GM19468 (cell line): ENCODE results near the gene OAS1.
A peak's percentile ranks its signal among the peaks of the same experiment; 100 is the strongest.
"Not testable (repeated sequence)": the region's sequence is repeated elsewhere in the genome, so short reads cannot be mapped to it uniquely, and the experiment has no call there.

ENCODE experiments used
- ATAC-seq: cut with Tn5 transposase; IDR thresholded peaks from one replicate; pipeline ENCODE4 v1.9.1; 2021; ENCODE audit warnings: mild to moderate bottlenecking, moderate library complexity, moderate number of reproducible peaks; ENCODE audit not compliant: unreplicated experiment; ENCODE audit errors: extremely low read depth

Gene OAS1

DNA sequence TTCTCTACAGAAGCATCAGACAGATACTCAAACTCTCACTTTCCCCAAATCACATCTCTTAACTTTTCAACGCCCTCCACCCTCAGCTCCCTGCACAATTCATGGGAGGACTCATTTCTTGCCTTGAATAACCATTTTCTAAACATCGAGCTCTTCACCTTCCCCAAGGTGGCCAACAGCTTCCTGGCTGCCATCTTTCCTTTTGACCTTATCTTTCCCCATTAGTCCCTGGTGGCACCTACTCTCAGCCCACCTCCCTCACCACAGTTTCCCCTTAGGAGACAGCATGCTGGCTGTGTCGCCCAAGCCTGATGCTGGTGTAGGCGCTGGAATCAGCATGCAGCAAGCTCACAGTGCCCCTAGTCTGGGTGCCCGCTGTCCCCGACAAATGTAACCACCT, 8.4 kb upstream of the OAS1 start:
- no peak for ATAC-seq

DNA sequence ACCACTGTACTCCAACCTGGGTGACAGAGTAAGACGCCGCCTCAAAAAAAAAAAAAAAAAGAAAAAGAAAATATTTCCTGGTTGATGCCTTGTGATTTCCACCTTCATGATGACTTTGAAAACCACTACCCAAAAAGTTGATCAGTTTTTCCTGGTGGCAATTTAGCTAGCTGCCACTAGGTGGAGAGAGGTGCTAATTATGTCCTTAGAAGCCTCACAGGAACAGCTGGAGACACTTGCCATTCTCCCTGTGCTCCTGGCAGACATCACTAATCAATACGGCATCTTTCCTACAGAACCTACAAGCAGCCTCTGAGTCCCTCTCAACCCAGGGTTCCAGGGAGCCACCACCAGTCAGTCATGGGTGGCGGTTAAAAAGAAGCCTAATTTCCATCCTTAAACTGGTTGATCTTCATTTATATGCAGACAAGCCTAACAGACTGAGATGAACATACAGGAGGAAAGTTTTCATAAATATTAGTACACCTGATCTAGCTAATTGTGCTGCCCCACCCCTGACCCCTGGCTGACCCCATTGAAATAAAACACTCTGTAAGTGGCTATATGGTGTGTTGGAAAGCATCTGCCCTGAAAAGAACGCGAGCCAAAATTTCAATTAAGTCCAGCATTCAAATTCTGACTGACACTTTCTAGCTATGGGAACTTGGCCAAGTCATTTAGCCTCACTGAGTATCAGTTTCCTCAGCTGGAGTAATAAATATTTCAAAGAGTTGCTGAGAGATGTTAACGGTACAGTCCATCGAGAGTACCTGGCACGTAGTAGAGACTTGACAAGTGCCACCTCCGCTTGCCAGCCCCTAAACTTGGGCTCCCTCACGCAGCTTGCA, 6.2 kb upstream of the OAS1 start:
- no peak for ATAC-seq

DNA sequence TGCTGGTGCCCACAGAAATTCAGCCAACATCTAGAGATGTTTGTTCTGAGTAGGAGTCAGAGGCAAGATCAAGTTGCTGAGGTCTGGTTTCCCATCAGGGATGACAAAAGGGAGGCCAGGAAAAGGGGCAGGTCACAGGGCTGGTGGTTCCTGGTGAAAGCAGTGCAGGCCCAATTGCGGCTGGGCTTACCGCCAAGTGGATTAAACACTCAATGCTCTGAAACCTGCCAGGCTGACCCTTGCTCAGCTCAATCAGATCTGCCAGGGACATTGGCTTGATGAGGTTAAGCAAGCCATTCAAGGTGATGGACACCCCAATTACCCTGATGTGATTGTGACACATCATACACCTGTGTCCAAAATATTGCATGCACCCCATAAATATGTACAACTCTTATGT, 5.5 kb upstream of the OAS1 start:
- ATAC-seq = no peak

DNA sequence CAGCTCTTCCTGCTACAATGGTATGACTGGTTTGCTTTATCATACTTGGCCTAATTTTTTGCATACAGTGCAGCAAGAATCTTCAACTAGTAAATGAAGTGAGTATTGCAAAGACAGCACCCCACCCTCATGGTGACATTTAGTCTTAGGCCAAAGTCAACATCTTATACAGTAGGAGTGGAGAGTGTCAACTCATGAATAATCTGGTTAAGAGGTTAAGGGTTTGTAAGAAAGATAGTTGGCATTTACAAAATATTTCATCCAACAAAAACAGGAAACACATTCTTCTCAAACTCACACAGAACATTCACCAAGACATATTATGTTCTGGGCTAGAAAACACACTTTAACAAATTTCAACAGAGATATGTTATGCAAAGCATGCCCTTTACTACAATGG, 2.2 kb upstream of the OAS1 start:
- no peak for ATAC-seq

DNA sequence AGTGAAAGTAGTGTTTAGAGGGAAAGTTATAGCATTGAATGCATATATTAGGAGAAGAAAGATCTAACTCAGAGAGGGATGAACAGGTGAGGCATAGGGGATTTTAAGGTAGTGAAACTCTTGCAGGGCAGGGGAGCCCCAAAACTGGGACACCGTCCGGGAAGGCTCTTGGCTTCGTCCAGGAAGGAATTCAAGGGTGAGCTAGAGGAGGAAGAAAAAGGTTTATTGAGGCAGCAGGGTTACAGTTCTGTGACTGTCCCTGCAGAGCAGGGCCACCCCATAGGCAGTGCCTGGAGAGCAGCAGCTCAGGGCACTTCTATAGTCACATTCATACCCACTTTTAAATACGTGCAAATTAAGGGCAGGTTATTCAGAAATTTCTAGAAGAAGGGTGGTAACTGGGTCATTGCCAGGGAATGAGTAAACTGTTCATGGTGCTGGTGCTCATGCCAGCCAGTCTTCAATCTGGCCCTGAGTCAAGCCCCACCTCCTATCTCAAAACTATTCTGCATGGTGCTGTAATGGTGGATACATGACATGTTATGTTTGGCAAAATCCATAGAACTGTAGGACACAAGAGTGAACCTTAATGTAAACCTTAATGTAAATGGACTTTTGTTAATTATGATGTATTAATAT, 1.2 kb upstream of the OAS1 start:
- no peak for ATAC-seq

DNA sequence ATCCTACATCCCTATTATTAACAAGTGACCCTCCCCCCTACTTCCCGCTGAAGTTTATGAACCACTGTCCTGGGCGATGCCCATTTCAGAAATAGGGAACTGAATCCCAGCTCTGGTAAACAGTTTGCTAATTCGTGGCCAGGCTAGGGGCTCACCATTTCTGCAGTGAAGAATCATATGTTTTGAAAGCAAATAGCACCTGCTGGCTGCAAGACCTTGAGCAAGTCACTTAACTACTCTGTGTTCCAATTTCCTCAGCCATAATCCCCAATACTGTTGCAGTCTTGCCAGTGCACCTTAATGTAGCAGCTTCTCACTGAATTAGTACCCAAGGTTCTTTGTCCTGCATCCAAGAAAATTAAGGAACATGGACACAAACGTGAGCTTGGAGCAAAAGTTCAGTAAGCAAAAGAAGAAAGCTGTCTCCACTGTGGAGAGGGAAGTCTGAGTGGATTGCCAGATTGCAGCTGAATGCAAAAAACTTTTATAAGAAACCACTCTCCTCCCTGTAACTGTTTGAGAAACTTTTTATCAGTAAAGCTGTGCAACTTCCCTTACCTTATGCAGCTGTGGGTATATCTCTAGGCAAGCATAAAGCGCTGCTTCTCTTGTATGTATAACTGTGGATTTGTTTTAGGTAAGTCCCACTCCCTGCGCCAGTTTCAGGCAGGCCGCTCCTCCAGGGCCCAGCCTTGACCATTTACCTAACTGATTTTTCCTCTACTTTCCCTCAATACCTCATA, 824 bp downstream of the OAS1 start:
- no peak for ATAC-seq

DNA sequence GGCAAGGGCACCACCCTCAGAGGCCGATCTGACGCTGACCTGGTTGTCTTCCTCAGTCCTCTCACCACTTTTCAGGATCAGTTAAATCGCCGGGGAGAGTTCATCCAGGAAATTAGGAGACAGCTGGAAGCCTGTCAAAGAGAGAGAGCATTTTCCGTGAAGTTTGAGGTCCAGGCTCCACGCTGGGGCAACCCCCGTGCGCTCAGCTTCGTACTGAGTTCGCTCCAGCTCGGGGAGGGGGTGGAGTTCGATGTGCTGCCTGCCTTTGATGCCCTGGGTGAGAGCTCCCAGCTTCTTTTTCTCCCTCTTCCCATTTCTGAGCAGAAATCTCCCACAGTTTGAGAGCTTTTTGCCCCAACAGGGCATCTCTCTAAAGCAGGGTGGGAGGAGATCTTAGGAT, 1.8 kb downstream of the OAS1 start:
- no peak for ATAC-seq

DNA sequence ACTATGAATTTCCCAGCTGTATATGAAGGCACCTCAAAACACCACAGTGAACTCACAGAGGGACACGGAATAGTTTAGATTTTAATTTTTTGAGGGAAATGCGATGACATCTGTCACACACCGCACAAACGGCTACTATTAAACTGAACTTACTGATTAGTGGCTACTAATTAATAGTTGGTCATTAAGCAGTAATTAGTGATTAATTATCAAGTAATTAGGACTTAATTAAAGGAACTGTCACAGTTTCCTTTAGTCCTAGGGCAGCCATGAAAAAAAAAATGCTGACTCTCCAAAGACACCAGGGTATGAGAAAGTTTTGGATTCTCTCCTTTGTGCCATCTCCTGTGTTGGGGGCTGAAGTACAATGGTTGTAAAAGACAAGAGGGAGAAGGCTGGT, 2.9 kb downstream of the OAS1 start:
- no peak for ATAC-seq

DNA sequence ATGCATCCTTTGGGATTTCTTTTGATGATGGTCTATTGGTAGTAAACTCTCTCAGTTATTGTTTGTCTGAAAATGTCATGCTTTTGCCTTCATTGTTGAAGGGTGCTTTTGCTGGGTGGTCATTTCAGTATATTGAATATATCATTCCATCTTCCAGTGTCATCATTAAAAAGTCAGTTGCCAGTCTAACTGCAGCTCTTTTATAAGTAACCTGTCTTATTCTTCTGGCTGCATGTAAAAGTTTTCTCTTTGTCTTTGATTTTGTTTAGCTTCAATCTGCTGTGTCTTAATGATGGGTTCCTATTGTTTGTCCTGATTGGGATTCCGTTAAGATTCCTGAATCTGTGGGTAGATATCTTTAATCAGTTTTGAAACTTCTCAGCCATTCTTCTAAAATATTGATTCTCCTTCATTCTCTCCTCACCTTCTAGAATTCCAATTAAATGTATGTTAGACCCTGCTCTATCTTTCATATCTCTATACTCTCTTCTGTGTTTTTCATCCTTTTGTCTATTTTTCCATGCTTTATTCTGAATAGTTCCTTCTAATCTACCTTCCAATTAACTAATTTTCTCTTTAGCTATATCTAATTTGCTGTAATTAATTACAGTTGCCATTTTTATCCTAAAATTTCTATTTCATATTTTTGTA, 6.4 kb downstream of the OAS1 start:
- ATAC-seq = no peak

DNA sequence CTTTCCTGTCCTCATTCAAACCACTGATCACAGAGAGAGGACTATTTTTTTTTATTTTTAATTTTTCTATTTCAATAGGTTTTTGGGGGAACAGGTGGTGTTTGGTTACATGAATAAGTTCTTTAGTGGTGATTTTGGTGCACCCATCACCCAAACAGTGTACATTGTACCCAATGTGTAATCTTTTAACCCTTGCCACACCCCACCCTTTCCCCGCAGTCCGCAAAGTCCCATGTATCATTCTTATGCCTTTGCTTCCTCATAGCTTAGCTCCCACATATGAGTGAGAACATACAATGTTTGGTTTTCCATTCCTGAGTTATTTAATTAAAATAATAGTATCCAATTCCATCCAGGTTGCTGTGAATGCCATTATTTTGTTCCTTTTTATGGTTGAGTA, 7.1 kb downstream of the OAS1 start:
- ATAC-seq = not testable (repeated sequence)

DNA sequence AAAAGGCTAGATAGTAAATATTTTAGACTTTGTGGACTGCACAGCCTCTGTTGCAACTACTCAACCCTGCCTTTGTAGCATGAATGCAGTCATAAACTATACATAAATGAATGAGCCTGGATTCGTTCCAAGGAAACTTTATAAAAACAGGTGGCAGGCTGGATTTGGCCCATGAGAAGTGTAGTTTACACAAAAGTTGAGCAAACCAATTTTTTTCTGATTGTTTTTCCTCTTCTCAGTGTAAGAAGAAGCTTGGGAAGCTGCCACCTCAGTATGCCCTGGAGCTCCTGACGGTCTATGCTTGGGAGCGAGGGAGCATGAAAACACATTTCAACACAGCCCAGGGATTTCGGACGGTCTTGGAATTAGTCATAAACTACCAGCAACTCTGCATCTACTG, 9.5 kb downstream of the OAS1 start:
- ATAC-seq = no peak

DNA sequence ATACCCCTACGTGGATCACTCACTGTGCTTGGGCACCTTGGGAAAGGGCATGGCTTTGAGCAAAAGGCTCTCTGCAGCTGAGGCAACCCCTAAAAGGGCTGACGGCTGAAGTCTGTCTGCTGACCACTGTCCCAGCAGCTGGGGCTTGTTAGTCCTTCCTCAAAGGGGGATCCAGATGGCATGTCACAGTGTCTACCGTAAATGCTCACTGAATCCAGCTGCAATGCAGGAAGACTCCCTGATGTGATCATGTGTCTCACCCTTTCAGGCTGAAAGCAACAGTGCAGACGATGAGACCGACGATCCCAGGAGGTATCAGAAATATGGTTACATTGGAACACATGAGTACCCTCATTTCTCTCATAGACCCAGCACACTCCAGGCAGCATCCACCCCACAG, 12.4 kb downstream of the OAS1 start:
- ATAC-seq = no peak

DNA sequence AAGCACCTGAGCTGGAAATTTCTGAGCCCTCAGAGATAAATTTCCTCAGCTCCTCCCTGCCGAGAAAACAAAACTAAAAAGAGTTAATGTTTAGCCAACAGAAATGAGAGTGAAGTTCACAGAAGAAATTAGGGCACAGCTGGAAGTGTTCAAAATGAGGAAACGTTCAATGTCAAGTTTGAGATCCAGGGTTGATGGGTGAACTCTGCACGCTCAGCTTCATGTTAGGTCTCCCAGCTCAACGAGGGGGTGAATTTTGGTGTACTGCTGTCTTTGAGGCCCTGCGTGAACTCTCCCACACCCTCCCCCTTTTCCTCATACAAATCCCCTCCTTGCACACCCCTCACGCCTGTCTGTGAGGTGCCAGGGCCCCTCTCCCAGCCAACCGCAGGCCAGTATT, 18.2 kb downstream of the OAS1 start:
- peak; percentile 60 for ATAC-seq

DNA sequence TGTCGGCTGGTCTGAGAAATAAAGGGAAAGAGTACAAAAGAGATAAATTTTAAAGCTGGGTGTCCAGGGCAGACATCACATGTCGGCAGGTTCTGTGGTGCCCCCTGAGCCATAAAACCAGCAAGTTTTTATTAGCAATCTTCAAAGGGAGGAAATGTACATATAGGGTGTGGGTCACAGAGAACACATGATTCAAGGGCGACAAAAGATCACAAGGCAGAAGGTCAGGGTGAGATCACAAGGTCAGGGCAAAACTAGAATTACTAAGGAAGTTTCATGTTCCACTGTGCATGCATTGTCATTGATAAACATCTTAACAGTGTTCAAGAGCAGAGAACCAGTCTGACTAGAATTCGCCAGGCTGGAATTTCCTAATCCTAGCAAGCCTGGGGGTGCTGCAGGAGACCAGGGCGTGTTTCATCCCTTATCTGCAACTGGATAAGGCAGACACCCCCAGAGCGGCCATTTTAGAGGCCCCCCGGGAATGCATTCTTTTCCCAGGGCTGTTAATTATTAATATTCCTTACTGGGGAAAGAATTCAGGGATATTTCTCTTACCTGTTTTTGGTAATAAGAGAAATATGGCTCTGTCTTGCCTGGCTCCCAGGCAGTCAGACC, 19.8 kb downstream of the OAS1 start:
- not testable (repeated sequence) for ATAC-seq

DNA sequence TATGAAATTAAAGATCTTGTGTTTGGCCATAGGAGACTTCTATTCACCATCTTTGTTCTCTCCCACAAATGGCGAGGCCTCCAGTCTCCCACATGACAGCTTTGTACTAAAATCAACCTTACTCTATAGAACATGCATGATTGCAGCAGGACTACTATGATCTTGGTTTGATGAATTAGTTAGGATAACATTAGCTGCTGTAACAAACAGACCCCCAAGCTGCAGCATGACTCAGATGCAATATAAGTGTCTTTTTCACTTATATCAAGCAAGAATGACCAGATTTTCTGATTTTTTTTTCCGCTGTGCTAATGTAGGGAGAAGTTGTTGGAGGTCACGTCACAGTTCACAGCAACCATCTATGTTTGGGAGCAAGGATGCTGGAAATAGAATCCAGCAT, 20.7 kb downstream of the OAS1 start:
- ATAC-seq = no peak

DNA sequence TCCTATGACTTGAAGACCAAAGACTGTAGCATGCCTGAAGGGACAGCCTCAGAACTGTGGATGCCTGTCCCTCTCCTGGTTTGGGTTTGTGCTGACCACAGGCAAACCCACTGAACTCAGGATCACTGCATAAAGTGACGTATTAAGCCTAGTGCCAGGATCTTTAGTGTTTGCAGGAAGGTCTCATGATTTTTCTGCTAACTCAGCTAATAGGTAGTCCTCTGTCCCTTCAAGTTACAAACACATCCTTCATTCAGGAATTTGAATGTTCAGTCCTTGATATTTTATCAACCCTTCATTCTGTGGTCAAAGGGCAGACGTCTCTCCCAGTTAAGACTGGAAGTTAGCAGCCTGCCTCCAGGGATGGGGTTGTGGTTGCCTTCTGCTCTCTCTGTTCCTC, 21.2 kb downstream of the OAS1 start:
- no peak for ATAC-seq

DNA sequence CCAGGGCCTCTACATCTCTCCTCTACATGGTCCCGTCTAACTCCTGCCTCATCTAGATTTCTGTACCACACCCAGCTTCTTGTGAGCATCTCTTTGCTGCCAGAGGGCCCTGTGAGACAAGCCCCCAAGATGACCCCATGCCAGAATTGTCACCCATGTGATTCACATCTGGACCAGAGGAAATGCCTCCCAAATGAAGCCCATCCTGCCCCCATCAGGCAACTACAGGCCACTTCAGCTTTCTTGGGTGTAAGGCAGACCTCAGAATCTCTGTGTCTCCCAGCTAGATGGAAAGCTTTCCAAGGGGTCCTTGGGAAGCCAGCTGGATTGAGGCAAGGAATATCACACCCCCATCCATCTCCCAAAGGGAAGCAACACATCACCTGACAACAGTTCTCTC, 22.2 kb downstream of the OAS1 start:
- no peak for ATAC-seq

DNA sequence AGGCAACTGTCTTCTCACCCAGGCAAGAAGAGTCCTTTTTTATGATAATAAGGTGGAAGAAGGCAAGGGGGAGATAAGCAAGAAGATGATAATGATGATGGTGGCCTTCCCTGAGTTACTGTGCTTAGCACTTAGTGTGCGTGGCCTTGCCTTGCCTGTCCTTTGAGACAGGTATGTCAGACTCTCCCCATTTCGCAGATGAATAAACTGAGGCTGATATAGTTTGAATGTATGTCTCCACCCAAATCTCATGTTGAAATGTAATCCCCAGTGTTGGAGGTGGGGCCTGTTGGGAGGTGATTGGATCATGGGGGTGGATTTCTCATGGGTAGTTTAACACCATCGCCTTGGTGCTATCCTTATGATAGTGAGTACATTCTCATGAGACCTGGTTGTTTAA, 23.0 kb downstream of the OAS1 start:
- ATAC-seq = no peak

DNA sequence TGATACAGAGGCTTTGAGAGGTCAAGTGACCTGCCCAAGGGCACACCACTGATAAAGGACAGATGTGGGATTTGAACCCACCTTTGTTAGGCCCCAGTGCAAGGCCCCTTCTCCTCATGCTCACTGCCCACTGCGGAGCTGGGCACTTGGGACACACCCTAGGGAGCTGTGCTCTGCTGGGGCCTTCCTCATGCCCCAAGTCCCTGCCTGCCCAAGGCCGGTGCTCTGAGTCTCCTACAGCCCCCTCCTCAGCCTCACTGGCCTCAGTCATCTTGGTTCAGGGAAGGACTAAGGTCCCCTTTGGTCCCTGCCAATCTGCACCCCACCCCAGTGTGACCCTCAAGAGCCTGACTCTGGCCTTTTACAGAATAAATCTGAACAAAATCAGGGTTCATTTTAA, 23.6 kb downstream of the OAS1 start:
- no peak for ATAC-seq

DNA sequence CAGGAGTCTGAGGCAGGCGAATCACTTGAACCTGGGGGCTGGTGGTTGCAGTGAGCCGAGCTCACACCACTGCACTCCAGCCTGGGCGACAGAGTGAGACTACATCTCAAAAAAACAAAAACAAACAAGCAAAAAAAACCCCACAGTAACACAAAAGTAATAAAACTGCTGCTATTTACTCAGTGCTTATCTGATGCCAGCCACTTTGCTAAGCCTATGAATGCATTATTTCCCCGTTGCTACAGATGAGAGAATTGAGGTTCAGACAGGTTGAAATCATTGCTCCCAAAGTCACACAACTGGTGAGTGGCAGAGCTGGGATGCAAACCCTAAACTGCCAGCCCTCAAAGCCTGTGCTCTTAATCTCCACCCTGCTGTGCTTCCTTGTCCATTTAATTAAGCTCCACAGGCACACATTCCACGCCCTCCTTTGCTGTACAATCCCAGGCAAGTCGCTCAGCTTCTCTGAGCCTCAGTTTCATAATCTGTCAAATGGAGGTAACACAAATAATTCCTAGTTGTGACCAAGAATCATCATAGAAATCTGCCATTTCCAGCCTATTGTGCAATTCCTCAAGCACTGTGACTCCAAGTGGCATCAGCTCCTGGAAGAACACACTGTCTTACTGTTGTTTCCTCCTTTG, 25.8 kb downstream of the OAS1 start:
- ATAC-seq = no peak
